Measurements from ENCODE around the gene CCDC121.
"Not testable (repeated sequence)": the region's sequence is repeated elsewhere in the genome, so short reads cannot be mapped to it uniquely, and the experiment has no call there.

GRCh38 chr2:27594020-27594703 lies 34.6 kb downstream of the CCDC121 start:
- TF ChIP-seq POLR2A (IDR thresholded peaks at IDR 0.05; ENCODE audit: low read length); GATA1 (IDR thresholded peaks at IDR 0.05; ENCODE audit: low read depth, low read length): not testable (repeated sequence)
